Activated T-helper 2 cell treated with anti-CD3 and anti-CD28 coated beads, Interferon-gamma antibody, Interleukin-2, Interleukin-4, amounts not matched to agents 10 μg/mL and 5 μg/mL and 100 μg/mL, durations not matched to agents 14 hours and 24 hours and 36 hours (primary cell): Measurements from ENCODE around the gene CST6. TPM values are rescaled to one million over a fixed set of nuclear protein-coding genes. Genes with fewer than 3 reads are reported as not detected.
"Not testable (repeated sequence)": the region's sequence is repeated elsewhere in the genome, so short reads cannot be mapped to it uniquely, and the experiment has no call there.

Source experiments
- DNase-seq: peaks from one replicate; pipeline ENCODE4 v3.0.0; 2021; ENCODE audit warnings: low spot score
- H3K27ac Mint-ChIP-seq: one replicate; pipeline ENCODE4 v1.8.0; 2021; ENCODE audit warnings: mixed read lengths
- H3K27me3 Mint-ChIP-seq: one replicate; pipeline ENCODE4 v1.8.0; 2021; ENCODE audit warnings: low read depth, mixed read lengths
- H3K36me3 Mint-ChIP-seq: one replicate; pipeline ENCODE4 v1.8.0; 2021; ENCODE audit warnings: low read depth, mixed read lengths
- H3K4me1 Mint-ChIP-seq: one replicate; pipeline ENCODE4 v1.8.0; 2021; ENCODE audit warnings: low read depth, mixed read lengths
- H3K4me3 Mint-ChIP-seq: one replicate; pipeline ENCODE4 v1.8.0; 2021; ENCODE audit warnings: low read depth, mild to moderate bottlenecking, moderate library complexity, mixed read lengths
- H3K9me3 Mint-ChIP-seq: one replicate; pipeline ENCODE4 v1.8.0; 2021; ENCODE audit warnings: mixed read lengths
- intact Hi-C: fragments of 100-400 bp; cut with micrococcal nuclease; formaldehyde crosslinking; loops from one replicate; pipeline ENCODE4 v1.15.1; 2023
- total RNA-seq: library from RNA; stranded (reverse); gene quantifications from 2 replicates; pipeline ENCODE4 v1.2.3, GENCODE V29; 2022

CST6 gene
- total RNA-seq, 1 donor from 2014 or later, result 0.75 TPM

DNA sequence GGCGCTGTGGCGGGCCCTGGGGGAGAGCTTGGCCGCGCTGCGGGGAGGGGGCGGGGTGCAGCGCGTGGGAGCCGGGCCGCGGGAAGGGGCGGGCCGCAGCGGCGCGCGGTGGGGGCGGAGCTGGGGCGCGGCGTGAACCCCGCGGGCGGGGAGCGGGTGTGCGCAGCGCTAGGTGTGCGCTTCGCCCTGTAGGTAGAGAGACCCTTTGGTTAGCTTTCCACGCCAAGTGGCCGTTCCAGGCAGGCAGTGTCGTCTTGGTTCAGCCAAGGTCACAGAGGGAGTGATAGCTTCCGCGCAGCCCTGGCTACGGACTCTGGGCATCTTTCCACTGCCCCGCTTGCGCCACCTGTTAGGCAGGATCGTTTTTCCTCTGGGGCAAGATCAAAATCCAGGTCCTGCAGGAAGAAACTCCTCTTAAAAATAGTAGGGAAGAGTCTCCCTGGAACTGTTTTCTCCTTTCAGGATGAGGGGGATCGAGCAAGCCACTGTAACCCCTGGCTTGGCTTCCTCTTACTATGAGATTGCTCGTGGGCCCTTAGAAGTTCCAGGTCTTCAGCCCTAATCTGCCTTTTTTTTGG lies 9.1 kb upstream of the CST6 start:
- DNase-seq, result no peak

DNA sequence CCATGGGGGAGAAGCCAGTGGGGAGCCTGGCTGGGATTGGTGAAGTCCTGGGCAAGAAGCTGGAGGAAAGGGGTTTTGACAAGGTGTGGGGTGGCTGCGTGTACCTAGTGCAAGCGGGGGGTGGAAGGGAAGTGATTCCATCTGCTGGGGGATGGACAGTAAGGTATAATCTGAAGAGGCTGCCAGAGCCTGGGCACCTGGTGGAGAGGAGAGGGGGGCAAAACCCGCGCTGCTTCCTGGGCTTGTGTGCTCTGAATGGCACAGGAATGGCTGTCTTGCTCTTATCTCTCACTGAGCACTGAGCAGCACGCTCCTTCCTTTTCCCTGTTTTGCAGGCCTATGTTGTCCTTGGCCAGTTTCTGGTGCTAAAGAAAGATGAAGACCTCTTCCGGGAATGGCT lies 8.5 kb upstream of the CST6 start:
- no peaks in the 10 kb centered on the region for H3K9me3 Mint-ChIP-seq
- H3K4me3 Mint-ChIP-seq, result peak overlapping the region; percentile 98
- peaks cover 18% of the 10 kb centered on the region for H3K4me1 Mint-ChIP-seq
- no peak for DNase-seq
- H3K36me3 Mint-ChIP-seq, result peaks cover 70% of the 10 kb centered on the region
- intact Hi-C loops, result loop anchor here (5.0 kb wide), 1 partner anchor 291 kb away; the partner anchor contains the start of gene KAT5
- H3K27ac Mint-ChIP-seq, result peak overlapping the region; percentile 76
- H3K27me3 Mint-ChIP-seq, result no peaks in the 10 kb centered on the region

More for the DNA sequence above, 9.1 kb upstream of the CST6 start:
- Mint-ChIP-seq H3K4me1 (peaks cover 18% of the 10 kb centered on the region), H3K4me3 (peak overlapping the region; percentile 98), H3K36me3 (peaks cover 76% of the 10 kb centered on the region), H3K27me3 (no peaks in the 10 kb centered on the region), H3K27ac (peak overlapping the region; percentile 99), H3K9me3 (no peaks in the 10 kb centered on the region)
- intact Hi-C loops, result loop anchor here (1.0 to 5.0 kb wide), 5 partner anchors 13 to 290 kb away; partner anchors contain the start of genes KAT5, SART1 and SF3B2

DNA sequence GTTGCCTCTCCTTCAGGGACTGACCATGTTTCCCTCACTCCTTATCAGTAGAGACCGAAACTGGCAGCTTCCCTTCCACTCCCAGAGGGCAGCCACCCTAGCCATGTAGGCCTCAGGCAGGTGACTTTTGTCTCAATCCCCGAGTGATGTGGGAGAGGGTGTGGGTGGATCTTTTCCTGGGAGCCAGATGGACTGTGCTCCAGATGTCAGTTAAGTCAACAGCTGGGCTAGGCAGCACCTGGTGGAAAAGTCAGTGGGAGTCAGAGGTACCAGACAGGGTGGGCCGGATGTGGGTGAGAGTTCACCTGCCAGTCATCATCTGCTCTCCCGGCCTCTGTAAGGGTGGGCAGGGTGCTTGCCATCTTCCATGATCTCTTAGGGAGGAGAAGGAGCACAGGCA lies 7.6 kb upstream of the CST6 start:
- peak overlapping the region; percentile 98 for H3K4me3 Mint-ChIP-seq
- DNase-seq, result no peak
- intact Hi-C loops, result loop anchor here (5.0 kb wide), 1 partner anchor 292 kb away; the partner anchor contains the start of gene KAT5
- H3K36me3 Mint-ChIP-seq, result peaks cover 61% of the 10 kb centered on the region
- no peak overlapping the region for H3K27ac Mint-ChIP-seq
- H3K27me3 Mint-ChIP-seq, result no peaks in the 10 kb centered on the region
- no peaks in the 10 kb centered on the region for H3K9me3 Mint-ChIP-seq
- peaks cover 18% of the 10 kb centered on the region for H3K4me1 Mint-ChIP-seq

DNA sequence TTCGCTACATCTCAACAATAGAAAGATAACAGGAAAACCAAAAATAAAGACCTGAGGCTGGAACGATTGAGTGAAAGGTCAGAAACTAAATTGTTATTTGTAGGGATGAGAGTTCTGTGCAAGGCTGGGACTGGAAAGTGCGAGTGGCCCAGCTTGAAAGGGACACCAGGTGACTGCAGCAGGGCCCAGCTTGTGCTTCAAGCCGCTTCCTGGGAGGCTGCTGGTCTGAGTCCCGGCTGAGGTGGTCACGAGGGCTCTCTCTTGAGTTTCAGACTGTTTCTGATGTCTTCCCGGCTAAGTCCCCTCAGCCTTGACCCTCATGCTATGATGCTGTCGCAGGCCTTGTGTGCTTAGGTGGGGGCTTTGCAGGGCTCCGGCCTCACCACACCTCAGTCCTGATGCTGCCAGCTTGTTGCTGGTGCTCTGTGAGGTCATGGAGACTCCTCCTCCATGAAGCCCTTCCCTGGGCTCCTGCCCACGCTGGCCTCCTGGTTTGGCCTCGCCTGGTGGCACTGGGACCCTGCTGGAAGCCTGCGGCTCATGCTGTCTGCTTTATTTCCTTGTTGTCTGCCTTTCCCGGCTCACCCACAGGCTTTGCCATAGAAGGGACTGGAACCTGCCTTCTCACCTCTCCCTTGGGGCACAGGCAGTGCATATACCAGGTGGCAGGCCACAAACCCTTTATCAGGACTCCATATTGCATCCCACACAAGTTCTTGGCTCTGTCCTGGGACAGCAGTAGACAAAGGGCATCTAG lies 5.5 kb upstream of the CST6 start:
- Mint-ChIP-seq H3K27ac (no peak overlapping the region), H3K9me3 (no peaks in the 10 kb centered on the region), H3K36me3 (peaks cover 44% of the 10 kb centered on the region), H3K4me3 (no peak overlapping the region), H3K4me1 (peaks cover 9% of the 10 kb centered on the region), H3K27me3 (peaks cover 6% of the 10 kb centered on the region)
- no peak for DNase-seq
- intact Hi-C loops, result no loop called here

DNA sequence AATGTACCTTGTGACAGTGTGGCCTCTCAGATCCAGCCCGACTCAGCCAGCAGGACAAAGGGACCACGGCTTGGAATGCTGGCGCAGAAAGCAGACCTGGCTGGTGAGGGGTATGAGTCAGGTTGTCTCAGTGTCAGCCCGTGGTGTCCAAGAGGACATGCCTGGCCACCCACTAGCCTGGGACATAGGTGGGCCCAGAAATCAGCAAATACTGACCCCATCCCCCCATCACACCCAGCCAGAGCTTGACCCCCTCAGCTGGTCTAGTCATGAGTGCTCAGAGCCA lies 5.0 kb upstream of the CST6 start:
- DNase-seq, result no peak
- Mint-ChIP-seq H3K4me3 (no peak overlapping the region), H3K27ac (no peak overlapping the region), H3K27me3 (peaks cover 9% of the 10 kb centered on the region), H3K9me3 (no peaks in the 10 kb centered on the region), H3K36me3 (peaks cover 40% of the 10 kb centered on the region), H3K4me1 (peaks cover 9% of the 10 kb centered on the region)
- intact Hi-C loops, result no loop called here

DNA sequence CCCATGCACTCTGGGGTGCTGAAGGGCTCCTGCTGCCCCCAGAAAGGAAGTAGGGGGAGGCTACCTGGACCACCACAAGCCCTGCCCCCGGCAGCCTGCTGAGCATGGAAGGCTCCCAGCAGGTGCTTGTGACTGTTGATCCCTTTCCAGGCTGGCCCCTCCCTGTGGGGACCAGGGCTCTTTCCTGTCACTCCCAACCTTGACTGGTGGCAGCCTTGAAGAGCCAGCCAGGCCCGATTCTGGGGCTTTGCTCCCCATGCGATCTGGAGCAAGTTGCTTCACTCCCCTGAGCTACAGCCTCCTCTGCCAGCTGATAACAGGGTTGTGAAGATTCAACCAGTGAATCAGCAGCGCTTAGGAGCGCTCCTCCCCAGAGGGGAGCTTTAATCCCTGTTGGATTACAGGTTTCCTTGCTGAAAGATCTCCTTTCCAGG lies 4.6 kb upstream of the CST6 start:
- Mint-ChIP-seq H3K9me3 (no peaks in the 10 kb centered on the region), H3K36me3 (peaks cover 36% of the 10 kb centered on the region), H3K27ac (no peak overlapping the region), H3K4me3 (no peak overlapping the region), H3K4me1 (peaks cover 9% of the 10 kb centered on the region), H3K27me3 (peaks cover 10% of the 10 kb centered on the region)
- intact Hi-C loops, result no loop called here
- no peak for DNase-seq

DNA sequence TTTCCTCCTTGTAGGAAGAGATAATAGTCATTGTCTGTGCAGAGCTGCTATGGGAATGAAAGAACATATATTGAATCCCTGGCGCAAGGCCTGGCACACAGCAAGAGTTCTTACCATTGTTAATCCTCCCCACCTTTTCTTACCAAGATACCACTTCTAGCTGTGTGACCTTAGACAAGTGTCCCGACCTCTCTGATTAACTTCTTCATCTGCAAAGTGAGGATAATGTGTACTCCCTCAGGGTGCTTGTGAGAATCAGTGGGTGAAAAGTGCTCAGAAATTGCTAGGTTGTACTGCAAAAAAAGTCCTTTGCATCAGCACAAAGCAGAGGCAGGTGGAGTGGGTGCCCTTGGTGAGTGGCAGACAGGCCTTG lies 3.7 kb upstream of the CST6 start:
- intact Hi-C loops, result no loop called here
- no peaks in the 10 kb centered on the region for H3K9me3 Mint-ChIP-seq
- peaks cover 15% of the 10 kb centered on the region for H3K27me3 Mint-ChIP-seq
- no peak for DNase-seq
- H3K27ac Mint-ChIP-seq, result no peak overlapping the region
- peaks cover 7% of the 10 kb centered on the region for H3K4me1 Mint-ChIP-seq
- H3K36me3 Mint-ChIP-seq, result peaks cover 29% of the 10 kb centered on the region
- H3K4me3 Mint-ChIP-seq, result no peak overlapping the region

DNA sequence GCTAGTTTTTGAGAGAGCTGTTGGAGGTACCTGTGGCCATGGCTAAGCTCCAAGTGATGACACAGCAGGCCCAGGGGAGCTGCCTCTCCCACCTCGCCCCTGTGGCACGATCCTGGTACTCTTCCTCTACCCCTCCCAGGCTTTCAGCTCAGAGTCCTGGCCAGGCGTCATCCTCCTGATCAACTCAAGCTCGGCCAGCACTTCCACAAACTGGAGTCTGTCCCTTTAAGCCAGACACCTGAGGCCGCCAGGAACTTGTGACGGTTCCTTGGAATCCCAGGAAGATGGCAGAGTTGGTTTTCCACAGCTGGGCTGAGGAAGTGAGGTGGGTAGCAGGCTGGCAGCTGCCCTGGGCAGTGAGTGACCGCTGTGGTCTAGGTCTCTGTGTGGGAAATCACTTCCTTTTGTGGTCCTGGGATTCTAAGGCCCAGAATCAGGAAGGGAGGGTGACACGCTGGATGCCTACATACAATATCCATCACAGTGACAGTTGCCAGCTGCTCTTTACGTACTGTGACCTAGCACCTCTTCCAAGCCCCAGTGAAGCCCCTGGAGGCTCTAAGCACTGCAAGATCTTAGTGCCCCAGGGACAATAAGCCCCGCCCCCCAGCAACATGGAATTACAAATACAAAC lies 3.2 kb upstream of the CST6 start:
- intact Hi-C loops, result no loop called here
- DNase-seq, result no peak
- Mint-ChIP-seq H3K36me3 (peaks cover 23% of the 10 kb centered on the region), H3K4me3 (no peak overlapping the region), H3K4me1 (peaks cover 4% of the 10 kb centered on the region), H3K27ac (no peak overlapping the region), H3K9me3 (no peaks in the 10 kb centered on the region), H3K27me3 (peaks cover 17% of the 10 kb centered on the region)

DNA sequence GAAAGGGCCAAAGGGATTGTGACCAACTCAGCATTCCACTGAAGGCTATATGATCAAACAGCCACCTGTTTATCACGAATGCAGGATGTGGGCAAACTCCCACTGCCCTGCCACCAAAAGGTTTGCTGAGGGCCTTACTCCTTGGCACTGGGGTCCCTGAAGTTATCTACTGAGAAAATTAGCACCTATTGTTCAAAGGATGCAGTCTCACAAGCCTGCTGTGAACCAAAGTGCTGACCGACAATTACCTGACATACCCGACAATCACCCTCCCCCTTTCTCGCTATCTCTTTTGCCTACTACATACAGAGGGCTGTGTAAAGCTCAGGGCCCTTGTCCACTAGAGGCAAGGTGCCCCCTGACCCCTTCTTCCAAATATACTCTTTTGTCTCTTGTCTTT lies 1.8 kb upstream of the CST6 start:
- intact Hi-C loops, H3K9me3 Mint-ChIP-seq, H3K36me3 Mint-ChIP-seq, H3K27ac Mint-ChIP-seq, DNase-seq, H3K4me3 Mint-ChIP-seq, H3K4me1 Mint-ChIP-seq: not testable (repeated sequence)
- H3K27me3 Mint-ChIP-seq, result peaks cover 19% of the 10 kb centered on the region

DNA sequence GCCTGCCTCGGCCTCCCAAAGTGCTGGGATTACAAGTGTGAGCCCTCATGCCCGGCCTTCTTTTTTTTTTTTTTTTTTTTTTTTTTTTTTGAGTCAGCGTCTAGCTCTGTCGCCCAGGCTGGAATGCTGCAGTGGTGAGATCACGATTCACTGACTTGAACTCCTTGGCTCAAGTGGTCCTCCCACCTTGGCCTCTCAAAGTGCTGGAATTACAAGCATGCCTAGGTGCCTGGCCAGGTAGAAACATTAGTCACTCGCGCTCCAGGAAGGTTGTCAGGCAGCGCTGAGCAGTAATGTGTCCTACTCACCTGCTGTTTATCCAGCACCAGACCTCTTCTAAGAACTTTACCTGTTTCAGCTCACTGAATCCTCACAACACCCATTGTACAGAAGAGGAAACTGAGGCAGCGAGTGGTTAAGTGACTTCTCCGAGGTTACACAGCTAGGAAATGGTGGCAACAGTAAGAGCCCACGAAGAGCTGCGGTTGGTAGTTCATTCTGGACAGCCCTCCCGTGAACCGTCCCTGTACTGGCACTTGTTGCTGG lies 496 bp upstream of the CST6 start:
- no peak for DNase-seq
- Mint-ChIP-seq H3K27ac (no peak overlapping the region), H3K36me3 (no peaks in the 10 kb centered on the region), H3K9me3 (no peaks in the 10 kb centered on the region), H3K4me3 (no peak overlapping the region), H3K27me3 (peaks cover 19% of the 10 kb centered on the region), H3K4me1 (no peaks in the 10 kb centered on the region)
- intact Hi-C loops, result no loop called here

DNA sequence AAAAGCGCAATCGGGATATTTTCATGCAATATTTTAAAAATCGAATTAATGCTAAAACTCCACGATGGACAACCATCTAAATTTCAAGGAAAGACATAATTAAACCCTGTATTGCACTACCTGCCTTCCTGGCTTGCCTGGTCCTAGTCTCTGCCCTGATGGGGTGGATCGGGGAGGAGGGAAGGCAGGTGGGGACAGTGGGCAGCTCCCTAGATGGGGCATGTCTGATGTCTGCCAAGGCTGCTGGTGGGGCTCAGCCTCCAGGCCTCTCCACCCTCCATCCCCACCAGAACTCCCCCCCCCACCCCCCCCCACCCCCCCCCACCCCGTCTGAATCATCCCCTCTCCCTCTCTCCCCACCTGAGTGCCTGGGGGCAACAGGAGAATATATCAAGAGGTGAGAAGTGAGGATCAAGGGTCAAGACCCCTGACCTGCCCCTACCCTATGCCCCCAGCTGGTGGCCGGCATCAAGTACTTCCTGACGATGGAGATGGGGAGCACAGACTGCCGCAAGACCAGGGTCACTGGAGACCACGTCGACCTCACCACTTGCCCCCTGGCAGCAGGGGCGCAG lies 650 bp downstream of the CST6 start:
- Mint-ChIP-seq H3K4me1 (peaks cover under 1% of the 10 kb centered on the region), H3K27ac (no peak overlapping the region), H3K36me3 (no peaks in the 10 kb centered on the region), H3K4me3 (no peak overlapping the region), H3K9me3 (no peaks in the 10 kb centered on the region), H3K27me3 (peaks cover 19% of the 10 kb centered on the region)
- no peak for DNase-seq
- intact Hi-C loops, result no loop called here

DNA sequence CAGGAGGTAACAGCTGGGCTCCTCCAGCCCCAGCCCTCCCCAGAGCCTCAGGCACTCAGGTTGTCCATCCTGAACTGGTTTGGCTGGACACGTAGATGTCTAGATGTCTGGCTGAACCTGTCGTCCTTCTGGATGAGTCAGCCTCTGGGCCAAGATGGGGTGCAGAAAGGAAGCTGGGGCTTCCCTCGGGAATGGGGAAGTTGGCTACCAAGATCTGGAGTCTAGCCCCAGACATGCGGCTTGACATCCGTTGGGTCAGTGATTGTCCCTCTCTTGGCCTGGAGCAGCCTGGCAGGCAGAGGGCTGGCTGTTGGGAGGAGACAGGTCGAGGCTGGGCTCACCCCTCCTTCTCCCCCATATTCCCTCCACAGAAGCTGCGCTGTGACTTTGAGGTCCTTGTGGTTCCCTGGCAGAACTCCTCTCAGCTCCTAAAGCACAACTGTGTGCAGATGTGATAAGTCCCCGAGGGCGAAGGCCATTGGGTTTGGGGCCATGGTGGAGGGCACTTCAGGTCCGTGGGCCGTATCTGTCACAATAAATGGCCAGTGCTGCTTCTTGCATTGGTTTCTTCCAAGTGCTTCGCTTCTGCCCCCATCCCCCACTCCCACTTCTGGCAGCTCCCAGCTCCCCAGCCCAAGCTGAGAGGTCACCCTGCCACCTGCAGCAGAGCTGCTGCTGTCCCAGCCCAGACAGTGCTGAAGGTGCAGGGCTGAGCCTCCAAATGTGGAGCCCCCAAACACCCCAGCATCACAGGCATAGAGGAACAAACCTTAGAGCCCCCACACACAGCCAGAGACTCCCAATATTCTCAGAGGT lies 1.3 kb downstream of the CST6 start:
- peaks cover 19% of the 10 kb centered on the region for H3K27me3 Mint-ChIP-seq
- no peak for DNase-seq
- intact Hi-C loops, result no loop called here
- H3K4me1 Mint-ChIP-seq, result peaks cover 3% of the 10 kb centered on the region
- H3K9me3 Mint-ChIP-seq, result no peaks in the 10 kb centered on the region
- H3K4me3 Mint-ChIP-seq, result no peak overlapping the region
- H3K36me3 Mint-ChIP-seq, result no peaks in the 10 kb centered on the region
- H3K27ac Mint-ChIP-seq, result no peak overlapping the region
